NB4 (cell line): Measurements from ENCODE around the gene CNTFR.

ENCODE experiments used
- DNase-seq: peaks from one replicate; pipeline ENCODE4 v3.0.0; 2010; ENCODE audit warnings: low read depth
- H3K4me3 ChIP-seq: one replicate; pipeline ENCODE4 v1.5.1; 2011; ENCODE audit warnings: mild to moderate bottlenecking, low read depth, low read length, moderate library complexity
- MYC ChIP-seq: IDR thresholded peaks from 2 replicates; pipeline ENCODE4 v1.6.1; 2011; ENCODE audit warnings: low read depth, low read length
- POLR2A ChIP-seq: IDR thresholded peaks from 2 replicates; pipeline ENCODE4 v1.6.1; 2011; ENCODE audit warnings: mild to moderate bottlenecking; ENCODE audit not compliant: insufficient read length; ENCODE audit errors: extremely low read depth
- TF ChIP-seq, protein P1 (sequence below): IDR thresholded peaks from one replicate; pipeline ENCODE4 v1.5.1; 2012; ENCODE audit warnings: low read depth, low read length
- TF ChIP-seq, protein P2 (sequence below): IDR thresholded peaks from 2 replicates; pipeline ENCODE4 v1.6.1; 2011; ENCODE audit warnings: low read depth, low read length

Gene CNTFR

DNA sequence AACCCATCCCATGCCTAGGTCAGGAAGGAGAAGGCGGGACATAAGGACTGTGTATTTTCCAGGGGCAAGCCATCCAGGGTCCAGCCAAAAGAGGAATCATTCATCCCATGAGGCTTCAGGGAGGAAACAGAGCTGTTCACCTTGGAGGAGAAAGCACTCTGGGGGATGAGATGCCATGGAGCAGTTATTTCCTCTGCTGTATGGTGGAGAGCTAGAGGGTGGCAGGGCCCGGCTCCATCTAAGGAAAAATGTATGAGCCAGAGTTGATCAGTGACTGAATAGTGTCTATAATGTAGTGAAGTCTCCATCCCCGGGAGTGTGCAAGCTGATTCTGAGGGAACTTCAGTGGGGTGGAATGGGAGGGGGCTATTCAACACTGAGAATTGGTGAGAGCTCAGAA lies 74.7 kb downstream of the CNTFR start:
- no peak for DNase-seq
- H3K4me3 ChIP-seq: no peak overlapping the region
- TF ChIP-seq POLR2A (no peak), MYC (no peak)
- TF ChIP-seq, protein P1, sequence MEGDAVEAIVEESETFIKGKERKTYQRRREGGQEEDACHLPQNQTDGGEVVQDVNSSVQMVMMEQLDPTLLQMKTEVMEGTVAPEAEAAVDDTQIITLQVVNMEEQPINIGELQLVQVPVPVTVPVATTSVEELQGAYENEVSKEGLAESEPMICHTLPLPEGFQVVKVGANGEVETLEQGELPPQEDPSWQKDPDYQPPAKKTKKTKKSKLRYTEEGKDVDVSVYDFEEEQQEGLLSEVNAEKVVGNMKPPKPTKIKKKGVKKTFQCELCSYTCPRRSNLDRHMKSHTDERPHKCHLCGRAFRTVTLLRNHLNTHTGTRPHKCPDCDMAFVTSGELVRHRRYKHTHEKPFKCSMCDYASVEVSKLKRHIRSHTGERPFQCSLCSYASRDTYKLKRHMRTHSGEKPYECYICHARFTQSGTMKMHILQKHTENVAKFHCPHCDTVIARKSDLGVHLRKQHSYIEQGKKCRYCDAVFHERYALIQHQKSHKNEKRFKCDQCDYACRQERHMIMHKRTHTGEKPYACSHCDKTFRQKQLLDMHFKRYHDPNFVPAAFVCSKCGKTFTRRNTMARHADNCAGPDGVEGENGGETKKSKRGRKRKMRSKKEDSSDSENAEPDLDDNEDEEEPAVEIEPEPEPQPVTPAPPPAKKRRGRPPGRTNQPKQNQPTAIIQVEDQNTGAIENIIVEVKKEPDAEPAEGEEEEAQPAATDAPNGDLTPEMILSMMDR: no peak
- TF ChIP-seq, protein P2, sequence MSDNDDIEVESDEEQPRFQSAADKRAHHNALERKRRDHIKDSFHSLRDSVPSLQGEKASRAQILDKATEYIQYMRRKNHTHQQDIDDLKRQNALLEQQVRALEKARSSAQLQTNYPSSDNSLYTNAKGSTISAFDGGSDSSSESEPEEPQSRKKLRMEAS: no peak

DNA sequence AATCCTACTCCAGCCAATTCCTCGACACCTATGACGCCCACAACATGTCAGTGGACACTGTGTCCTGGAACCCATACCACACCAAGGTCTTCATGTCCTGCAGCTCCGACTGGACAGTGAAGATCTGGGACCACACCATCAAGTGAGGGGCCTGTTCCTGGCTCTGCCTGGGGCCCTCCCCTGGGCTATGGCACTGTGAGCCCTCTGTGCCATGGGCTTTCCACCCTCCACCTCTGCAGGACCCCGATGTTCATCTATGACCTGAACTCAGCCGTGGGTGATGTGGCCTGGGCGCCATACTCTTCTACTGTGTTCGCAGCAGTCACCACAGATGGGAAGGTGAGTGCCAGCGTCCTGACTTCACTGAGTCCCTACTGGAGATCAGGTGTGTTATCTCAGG lies 75.1 kb downstream of the CNTFR start:
- H3K4me3 ChIP-seq: no peak overlapping the region
- TF ChIP-seq, protein P2: no peak
- TF ChIP-seq MYC: no peak
- TF ChIP-seq, protein P1: no peak
- TF ChIP-seq POLR2A: no peak
- DNase-seq: no peak

DNA sequence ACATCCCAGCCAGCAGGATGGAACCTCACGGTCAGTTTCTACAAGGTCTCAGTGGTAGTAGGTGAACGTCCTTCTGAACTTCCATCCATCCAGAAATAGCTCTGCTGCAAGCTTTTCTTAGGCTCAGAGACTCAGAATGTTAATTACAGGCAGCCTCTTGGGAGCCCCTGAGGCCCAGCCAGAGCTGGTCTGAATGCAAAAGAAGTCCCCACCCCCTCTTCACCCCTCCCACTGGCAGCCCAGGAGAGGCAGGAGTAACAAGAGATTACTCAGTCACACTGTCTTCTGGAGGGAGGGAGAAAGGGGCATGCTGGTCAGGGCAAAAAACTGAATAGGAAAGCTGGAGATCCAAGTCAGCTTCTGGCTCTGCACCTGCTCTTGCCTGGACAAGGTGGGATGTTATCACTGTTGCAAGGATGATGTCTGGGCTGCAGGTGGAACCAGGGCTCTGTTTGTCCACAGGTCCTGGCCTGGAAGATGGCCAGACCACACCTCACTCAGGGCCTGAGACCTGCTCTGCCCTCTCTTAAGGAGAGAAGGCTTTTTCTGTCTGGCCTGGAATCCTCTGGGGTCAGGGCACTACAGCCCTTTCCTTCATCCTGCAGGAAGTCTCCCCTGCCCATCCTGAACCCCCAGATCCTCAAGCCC lies 75.8 kb downstream of the CNTFR start:
- DNase-seq: no peak
- H3K4me3 ChIP-seq: no peak overlapping the region
- TF ChIP-seq POLR2A (no peak), MYC (no peak)
- TF ChIP-seq, protein P2: no peak
- TF ChIP-seq, protein P1: no peak

DNA sequence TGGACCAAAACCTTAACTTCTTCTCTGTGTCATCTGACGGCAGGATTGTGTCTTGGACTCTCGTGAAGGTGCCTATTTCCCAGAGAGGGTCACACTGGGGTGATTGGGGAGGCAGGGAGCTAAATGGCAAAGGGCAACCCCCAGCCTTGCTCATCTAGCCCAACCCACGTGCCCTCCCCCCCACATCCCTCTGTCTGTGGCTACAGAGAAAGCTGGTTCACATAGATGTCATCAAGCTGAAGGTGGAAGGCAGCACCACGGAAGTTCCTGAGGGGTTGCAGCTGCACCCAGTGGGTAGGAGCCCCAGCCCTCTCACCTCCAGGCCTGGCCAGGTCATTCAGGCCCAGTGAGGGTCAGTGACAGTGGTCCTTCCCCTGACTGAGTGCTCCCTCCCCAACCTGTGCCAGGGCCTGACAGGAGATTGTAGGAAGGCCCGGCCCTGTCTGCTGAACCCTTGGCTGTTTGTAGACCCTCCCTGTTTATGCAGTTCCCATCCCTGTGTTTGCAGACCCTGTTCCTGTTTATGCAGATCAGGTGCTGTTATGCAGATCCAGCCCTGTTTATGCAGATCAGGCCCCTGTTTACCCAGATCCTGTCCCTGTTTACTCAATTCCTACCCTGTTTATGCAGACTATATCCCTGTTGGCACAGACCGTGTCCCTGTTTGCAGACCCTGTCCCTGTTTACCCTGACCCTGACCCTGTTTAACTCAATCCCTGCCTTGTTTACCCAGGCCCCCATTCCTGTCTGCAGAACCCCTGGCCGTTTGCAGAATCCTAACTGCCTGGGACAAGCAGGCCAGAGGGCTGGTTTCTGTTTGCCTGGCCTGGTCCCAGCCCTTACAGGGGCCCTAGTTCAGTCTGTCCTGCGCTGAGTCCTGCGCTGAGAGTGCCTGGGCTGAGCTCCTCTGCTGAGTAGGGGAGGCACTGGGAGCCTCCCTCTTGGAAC lies 77.1 kb downstream of the CNTFR start:
- no peak for DNase-seq
- TF ChIP-seq, protein P1: no peak
- TF ChIP-seq, protein P2: no peak
- no peak overlapping the region for H3K4me3 ChIP-seq

DNA sequence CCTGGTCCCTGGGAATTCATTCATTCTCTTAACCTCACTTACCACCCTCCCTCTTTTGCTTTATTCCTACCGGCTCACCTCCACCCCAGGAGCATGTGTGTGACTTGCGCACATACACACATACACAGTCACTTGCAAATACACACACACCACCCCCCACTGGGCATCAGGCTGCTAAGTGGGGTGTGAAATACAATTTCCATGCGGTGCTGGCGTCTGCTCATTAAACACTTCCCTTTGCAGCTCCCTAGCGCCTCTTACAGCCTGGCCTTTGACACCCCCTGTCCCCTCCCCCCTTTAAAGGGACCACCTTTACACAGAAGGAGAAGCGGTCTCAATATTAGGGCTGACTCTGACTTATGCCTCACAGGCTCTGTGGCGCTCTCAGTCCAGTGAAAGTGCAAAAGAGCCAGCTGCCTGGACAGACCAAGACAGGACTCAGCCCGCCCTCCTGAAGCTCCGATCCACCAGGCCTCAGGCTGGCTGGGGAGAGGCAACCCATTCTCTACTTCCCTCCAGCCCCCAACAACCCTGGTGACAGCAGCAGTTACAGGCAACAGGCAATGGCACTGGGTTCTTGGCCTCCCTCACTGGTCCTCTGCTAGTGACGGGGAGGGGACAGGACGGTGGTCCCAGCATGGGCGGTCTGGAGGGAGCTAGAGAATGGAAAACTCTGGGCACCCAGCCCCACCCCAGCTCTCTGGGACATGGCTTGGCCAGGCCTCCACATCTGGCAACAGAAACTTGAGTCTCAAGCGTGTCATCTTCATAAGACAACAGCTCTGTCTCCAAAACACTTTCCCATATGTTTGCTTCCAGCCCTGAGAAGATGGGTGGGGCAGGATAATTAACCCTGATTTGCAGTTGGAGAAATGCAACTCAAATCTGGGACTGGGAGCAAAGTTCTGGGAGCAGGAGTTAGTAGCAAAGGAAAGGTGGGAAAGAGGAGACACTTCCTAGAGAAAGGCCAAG lies 78.7 kb downstream of the CNTFR start:
- TF ChIP-seq, protein P1: no peak
- no peak for TF ChIP-seq MYC
- no peak for TF ChIP-seq POLR2A
- TF ChIP-seq, protein P2: no peak
- DNase-seq: no peak
- H3K4me3 ChIP-seq: no peak overlapping the region
